CMK (cell line): ENCODE results near the gene SPCS1.

ENCODE experiments used
- DNase-seq: peaks from one replicate; pipeline ENCODE4 v3.0.0-alpha.2; 2010; ENCODE audit warnings: low read depth

The SPCS1 gene

GRCh38 chr3:52733256-52733891 lies 27.5 kb downstream of the SPCS1 start:
- no peak for DNase-seq

GRCh38 chr3:52739730-52740129 lies 33.8 kb downstream of the SPCS1 start:
- DNase-seq: no peak

- DNase-seq: no peak
These were observed 36.6 kb downstream of the SPCS1 start for GRCh38 chr3:52742418-52743041.

GRCh38 chr3:52743152-52743551 lies 37.2 kb downstream of the SPCS1 start:
- no peak for DNase-seq

GRCh38 chr3:52743721-52744120 lies 37.8 kb downstream of the SPCS1 start:
- DNase-seq: no peak

GRCh38 chr3:52752045-52752660 lies 46.2 kb downstream of the SPCS1 start:
- DNase-seq: no peak

- DNase-seq: no peak
These were observed 48.5 kb downstream of the SPCS1 start for GRCh38 chr3:52754373-52754772.

GRCh38 chr3:52756141-52756540 lies 50.2 kb downstream of the SPCS1 start:
- DNase-seq: no peak
